ENCODE measurements around the gene RIPPLY3. TPM values are rescaled to one million over a fixed set of nuclear protein-coding genes. Genes with fewer than 3 reads are reported as not detected.
"Not testable (repeated sequence)": the region's sequence is repeated elsewhere in the genome, so short reads cannot be mapped to it uniquely, and the experiment has no call there.

The RIPPLY3 gene
- total RNA-seq, 1 donor from 2014 or later, result not detected

DNA sequence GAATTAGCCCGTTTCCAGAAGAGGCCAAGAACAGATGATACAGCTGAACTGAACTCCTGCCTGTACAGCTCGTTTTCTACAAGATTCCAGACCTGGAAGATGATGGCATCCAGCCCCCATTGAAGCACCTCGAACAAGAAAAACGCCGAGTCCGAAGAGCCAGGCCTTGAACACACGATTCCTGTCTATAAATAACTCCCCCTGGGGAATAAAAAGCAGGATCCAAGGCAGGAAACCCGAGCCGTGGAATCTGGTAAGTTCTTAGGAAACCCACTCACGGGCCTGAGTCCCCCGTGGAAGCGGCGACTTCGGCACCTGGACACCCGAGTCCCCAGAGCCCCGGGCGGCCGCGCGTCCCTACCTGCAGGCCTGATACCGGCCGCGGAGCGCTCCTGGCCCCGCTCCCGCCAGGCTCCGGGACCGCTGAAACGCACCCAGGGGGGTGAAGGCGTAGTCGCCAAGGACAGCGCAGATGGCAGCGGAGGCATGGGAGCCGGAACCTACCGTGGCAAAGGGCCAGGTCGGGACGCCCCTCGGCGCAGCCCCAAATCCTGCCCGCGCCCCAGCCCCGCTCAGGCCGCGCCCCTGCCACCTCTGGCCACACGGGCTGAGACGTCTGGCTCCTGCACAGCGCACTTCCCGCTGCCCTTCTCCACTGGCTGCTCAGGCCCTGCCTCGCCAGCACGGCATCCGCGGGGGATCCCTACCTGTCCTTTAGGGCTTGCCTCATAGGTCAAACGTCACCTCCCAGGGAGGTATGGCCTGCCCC lies 26.0 kb upstream of the RIPPLY3 start:
- DNase-seq (ENCODE audit: low spot score in 2 of 2) (no peak), FAIRE-seq (no peak)

- no peak for FAIRE-seq
These were observed 25.5 kb upstream of the RIPPLY3 start for GRCh38 chr21:36981049-36981391.

DNA sequence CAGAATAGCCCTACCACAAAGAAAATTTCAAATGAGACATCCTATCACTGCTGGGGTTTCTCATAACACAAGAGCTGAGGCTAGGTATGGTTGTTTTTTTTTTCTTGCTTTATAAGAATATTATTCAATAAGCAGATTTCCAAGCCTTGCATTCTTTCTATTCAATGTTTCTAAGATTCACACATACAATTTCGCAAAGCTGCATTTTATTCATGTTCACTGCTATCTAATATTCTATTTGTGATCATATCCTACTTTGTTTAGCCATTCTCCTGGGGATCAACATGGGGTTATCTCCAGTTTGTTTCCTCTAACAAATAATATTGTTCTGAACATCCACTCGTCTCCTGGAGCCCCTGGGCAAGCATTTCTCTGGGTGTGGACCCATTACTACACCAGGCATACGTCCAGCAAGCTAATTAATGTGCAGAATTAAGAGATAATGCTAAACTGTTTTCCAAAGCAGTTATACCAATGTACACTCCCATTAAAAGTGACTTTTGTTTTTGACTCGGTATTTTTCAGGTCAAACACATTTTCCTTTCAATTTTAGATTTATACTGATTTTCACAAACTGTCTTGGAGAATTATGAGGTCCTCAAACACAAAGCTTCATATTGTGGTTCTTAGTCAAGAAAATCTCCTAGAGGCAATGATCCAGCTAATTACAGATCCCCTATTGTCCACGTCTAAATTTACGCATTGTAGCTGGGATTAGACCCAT lies 24.4 kb upstream of the RIPPLY3 start:
- FAIRE-seq (no peak), DNase-seq (ENCODE audit: low spot score in 2 of 2) (no peak)

More at GRCh38 chr21:36981049-36981391, 25.5 kb upstream of the RIPPLY3 start:
- DNase-seq (ENCODE audit: low spot score in 2 of 2), result no peak

DNA sequence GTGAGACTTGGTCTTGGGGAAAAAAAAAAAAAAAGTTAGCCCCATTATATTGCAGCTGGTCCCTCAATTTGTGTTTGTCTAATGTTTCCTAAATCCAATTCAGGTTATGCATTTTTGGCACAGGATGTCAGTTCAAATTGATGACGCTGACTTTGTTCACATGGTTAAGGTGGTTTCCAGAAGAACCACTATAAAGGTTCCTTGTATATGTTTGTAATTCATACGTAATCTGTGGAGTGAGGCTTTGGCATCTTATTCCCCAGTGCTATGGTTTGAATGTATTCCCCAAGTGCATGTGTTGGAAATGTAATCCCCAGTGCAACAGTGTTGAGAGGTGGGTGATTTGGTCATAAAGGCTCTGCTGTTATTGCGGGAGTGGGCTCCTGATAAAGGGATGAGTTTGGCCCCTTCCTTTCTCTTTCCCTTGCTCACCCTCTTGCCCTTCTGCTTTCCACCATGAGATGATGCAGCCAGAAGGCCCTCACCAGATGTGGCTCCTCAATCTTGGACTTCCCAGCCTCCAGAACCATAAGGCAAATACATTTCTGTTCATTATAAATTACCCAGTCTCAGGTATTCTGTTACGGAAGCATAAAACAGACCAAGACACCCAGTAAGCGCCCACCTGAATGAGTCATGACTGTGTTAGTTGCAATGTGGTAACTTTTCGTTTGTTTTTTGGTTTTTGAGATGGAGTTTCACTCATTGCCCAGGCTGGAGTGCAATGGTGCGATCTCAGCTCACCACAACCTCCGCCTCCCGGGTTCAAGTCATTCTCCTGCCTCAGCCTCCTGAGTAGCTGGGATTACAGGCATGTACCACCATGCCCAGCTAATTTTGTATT lies 20.5 kb upstream of the RIPPLY3 start:
- DNase-seq (ENCODE audit: low spot score in 2 of 2) (no peak), FAIRE-seq (no peak)

GRCh38 chr21:36987845-36988244 lies 18.7 kb upstream of the RIPPLY3 start:
- DNase-seq (ENCODE audit: low spot score in 2 of 2) (no peak), FAIRE-seq (no peak)

- DNase-seq (ENCODE audit: low spot score in 2 of 2) (no peak), FAIRE-seq (no peak)
These were observed 18.0 kb upstream of the RIPPLY3 start for GRCh38 chr21:36988536-36988935.

DNA sequence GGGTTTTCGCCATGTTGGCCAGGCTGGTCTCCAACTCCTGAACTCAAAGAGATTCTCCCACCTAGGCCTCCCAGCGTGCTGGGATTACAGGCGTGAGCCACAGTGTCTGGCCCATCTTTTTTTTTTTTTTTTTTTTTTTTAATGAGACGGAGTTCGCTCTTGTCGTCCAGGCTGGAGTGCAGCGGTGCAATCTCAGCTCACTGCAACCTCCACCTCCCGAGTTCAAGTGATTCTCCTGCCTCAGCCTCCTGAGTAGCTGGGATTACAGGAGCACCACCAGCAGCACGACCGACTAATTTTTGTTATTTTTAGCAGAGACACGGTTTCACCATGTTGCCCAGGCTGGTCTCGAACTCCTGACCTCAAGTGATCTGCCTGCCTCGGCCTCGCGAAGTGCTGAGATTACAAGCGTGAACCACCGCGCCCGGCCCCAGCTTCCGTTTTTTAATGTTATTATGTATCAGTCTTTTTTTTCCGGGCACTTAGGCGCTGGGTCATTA lies 17.3 kb upstream of the RIPPLY3 start:
- not testable (repeated sequence) for FAIRE-seq; DNase-seq (ENCODE audit: low spot score in 2 of 2)

- no peak for FAIRE-seq
- DNase-seq (ENCODE audit: low spot score in 2 of 2), result peak; percentile 95 to 97
These were observed 16.6 kb upstream of the RIPPLY3 start for GRCh38 chr21:36989699-36990507.

DNA sequence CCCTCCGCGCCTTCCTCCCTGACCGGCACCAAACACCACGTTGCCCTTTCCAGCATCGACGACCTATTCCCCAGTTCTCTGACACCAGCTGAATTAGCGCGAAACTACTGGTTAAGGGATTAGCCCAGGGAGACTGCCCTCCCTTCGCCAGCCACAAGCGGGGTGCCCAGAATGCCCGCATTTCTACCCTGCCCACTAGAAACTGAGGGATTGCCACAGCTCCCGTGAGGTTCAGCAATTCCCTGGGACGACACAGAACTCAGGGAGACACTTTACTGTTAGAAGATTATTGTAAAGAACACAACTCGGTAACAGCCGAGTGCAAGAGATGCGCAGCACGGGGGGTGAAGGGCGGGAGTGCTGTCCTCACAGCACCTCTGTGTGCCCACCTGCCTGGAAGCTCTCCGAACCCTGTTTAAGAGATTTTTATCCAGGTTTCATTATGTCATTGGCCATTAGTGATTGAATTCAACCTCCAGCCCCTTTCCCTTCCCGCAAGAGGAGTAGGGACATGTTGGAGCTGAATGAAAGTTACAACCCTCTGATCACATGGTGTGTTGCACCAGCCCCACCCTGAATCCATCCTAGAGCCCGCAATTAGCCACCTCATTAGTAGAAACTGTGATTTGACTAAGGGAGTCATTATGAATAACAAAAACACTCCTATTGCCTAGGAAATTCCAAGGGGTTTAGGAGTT lies 15.8 kb upstream of the RIPPLY3 start:
- DNase-seq (ENCODE audit: low spot score in 2 of 2), result no peak

DNA sequence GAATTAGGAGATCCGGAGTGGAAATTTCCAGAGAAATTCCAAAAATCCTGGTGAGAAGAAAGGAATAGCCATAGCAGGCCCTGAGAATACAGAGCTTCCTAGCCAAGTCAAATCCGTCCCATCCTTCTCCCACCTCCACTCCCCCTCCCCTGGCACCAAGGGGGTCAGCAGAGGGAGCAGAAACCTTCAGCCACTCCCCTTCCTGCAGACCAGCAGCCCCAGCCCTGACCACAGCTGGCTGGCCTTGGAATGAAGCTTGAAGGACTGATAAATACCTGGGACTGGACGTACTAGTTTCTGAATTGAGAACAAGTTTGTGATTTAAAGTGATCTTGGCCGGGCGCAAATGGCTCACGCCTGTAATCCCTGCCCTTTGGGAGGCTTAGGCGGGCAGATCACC lies 13.8 kb upstream of the RIPPLY3 start:
- DNase-seq (ENCODE audit: low spot score in 2 of 2) (no peak), FAIRE-seq (no peak)

More for the DNA sequence above, 15.8 kb upstream of the RIPPLY3 start:
- no peak for FAIRE-seq

- no peak for FAIRE-seq
- no peak for DNase-seq (ENCODE audit: low spot score in 2 of 2)
These were observed 11.9 kb upstream of the RIPPLY3 start for GRCh38 chr21:36994501-36995158.

- DNase-seq (ENCODE audit: low spot score in 2 of 2); FAIRE-seq: not testable (repeated sequence)
These were observed 11.2 kb upstream of the RIPPLY3 start for GRCh38 chr21:36995285-36995684.

DNA sequence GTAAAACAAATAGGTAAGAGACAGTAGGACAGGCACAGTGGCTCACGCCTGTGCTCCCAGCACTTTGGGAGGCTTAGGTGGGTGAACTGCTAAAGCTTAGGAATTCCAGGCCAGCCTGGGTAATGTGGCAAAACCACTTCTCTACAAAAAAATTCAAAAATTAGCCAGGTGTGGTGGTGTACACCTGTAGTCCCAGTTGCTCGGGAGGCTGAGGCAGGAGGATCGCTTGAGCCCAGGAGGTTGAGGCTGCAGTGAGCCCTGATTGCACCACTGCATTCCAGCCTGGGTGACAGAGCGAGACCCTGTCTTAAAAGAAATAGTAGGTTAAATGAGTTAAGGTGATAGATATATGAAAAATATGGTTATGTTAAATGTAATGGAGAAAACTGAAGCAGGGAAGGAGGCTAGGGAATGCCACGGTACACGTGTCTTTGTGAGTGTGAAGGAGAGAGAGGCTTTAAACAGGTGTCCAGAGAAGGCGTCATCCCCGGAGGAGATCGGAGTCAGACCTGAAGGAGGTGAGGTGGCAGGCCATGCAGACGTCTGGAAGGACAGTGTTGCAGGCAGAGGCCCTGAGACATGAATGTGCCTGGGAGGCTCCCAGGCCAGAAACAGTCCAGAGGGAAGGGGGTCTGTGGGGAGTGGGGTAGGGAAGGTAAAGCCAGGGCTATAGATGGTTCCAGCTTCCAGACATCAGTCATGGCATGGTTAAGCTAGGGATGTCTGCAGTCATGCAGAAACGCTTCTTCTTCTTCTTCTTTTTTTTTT lies 7.2 kb upstream of the RIPPLY3 start:
- FAIRE-seq, result no peak
- no peak for DNase-seq (ENCODE audit: low spot score in 2 of 2)

DNA sequence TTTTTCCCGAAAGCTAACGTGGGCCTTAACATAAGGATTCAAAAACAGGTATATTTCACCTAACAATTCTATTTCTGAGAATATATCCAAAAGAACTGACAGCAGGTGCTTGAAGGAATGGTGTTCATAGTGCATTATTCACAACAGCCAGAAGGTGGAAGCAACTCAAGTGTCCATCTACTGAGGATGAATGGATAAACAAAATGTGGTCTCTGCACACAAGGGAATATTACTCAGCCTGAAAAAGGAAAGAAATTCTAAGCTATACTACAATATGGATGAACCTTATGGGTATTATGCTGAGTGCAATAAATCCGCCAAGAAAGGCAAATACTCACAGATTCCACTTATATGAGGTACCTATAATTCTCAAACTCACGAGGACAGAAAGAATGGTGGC lies 6.1 kb upstream of the RIPPLY3 start:
- FAIRE-seq (no peak), DNase-seq (ENCODE audit: low spot score in 2 of 2) (no peak)

DNA sequence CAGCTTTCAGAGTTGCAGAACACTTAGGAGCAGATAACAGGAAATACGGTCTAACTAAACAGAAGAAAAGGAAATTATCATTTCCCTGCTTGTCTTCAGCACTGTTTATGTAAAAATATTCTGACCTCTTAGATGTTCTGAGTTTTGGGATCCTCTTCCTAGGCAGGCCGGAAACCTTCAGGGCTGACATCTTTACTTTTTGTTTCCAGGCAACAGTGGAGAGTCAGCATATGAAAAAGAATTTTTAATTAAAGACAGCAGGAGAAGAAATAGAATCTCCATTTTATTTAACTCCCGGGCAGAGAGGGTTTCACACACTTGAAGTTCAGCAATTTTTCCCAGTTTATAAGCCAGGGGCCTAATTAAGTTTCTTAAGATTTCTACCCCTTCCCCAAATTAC lies 5.1 kb upstream of the RIPPLY3 start:
- no peak for FAIRE-seq
- DNase-seq (ENCODE audit: low spot score in 2 of 2), result no peak

GRCh38 chr21:37002851-37003250 lies 3.7 kb upstream of the RIPPLY3 start:
- FAIRE-seq; DNase-seq (ENCODE audit: low spot score in 2 of 2): not testable (repeated sequence)

- DNase-seq (ENCODE audit: low spot score in 2 of 2); FAIRE-seq: not testable (repeated sequence)
These were observed 2.6 kb upstream of the RIPPLY3 start for GRCh38 chr21:37003917-37004316.
